Stimulated activated CD4-positive, alpha-beta T cell treated with anti-CD3 and anti-CD28 coated beads, Interleukin-4, amount 100 ng/mL, for 48 hours (primary cell): Measurements from ENCODE around the gene INTS6.
"Not testable (repeated sequence)": the region's sequence is repeated elsewhere in the genome, so short reads cannot be mapped to it uniquely, and the experiment has no call there.

Source experiments
- DNase-seq, 2 donors: peaks; one replicate each; pipeline ENCODE4 v3.0.0-alpha.2; 2020; ENCODE audit warnings: low read depth in 2 of 2

Gene INTS6

GRCh38 chr13:51453959-51454703 is 1.3 kb upstream of the INTS6 start:
- DNase-seq: peak; percentile 18 to 35

DNA sequence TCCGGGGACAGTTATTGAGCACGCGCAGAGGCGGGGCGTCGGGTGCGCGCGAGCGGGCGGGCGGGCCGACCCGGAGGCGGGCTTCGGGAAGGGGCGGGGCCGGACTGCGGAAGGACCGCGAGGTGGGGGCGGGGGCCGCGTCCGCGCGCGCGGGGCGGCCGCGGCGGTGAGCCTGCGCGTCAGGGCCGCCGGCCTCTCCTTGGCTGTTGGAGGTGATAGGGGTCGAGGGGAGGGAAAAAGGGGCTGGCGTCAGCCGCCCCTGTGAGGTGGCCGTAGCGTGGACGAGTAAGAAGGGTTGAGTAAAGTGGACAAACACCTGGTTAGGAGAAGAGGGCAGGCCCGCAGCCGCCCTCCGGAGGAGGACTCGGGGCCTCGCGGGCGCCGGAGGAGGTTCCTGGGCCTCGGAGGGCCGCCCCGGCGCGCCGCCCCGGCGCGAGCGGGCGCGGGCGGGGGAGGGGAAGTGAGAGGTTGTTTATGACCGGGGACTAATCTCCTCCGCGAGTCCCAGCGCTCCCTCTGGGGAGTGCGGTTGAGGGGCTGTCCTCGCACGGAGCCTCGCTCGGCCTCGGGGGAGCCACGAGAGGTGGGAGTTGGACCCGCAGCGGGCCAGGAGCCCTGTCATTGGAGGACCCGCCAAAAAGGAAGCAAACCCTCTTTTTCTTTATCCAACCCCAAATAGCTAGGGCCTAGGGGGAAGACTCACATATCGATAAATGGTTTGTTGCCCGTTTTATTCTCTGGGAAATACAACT is 547 bp upstream of the INTS6 start:
- DNase-seq: peak; percentile 67 to 75

DNA sequence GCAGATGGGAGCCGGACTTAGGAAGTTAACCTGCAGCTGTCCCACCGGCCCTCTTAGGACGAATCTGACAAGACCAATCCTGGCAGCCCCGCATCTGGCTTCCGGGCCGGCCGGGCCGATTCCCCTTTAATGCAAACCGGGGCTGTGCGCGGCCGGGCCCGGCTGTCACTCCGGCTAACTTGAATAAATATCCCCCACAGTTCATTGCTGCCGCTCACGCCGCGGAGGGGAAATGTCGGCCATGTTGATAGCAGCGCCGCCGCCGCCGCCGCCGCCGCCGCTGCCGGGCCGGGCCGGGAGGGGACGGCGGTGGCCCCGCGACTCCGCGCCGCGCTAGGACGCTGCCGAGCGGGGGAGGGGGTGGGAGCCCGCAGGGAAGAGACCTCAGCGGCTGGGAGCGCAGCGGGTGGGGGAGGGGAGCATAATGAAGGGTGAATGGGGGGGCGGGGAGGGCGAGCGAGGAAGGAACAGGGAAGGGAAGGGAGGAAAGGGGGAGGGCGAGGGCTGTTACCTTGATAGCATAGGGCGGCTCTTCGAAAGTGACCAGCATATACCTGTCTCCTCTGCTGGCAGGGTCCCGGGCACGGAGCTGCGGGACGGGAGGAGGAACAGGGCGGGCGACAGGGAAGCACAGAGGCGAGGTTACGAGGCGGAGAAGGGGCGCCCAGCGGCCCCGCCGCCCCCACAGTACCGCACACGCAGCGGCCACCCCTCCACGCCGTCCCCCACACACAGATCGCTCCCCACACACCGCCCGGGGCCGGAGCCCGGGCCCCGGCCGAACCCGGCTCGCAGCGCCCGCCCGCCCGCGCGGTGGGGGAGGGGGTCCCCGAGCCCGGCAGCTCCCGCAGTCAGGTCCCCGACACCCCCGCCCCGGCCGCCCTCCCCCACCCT is 1.1 kb downstream of the INTS6 start:
- peak; percentile 64 to 68 for DNase-seq

- DNase-seq: no peak
Measured at GRCh38 chr13:51451134-51451466, 1.7 kb downstream of the INTS6 start.

DNA sequence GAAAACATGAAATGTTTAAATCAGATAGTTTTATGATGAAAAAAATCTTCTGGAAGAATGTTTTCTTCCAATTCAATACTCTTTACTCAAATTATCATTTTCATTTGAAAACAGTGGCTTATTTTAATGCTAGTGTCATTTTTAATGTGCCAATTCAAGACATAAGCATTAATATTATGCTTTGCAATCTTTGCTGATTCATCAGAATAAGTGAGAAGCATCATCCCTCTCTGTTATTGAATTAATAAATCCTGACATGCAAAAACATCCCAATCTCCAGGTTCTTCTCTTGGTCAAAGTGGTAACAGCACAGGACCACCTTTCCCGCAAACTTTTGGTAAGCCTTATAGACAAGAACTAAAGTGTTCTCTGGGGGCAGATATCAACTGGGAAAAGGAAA is 3.8 kb downstream of the INTS6 start:
- DNase-seq: no peak

- no peak for DNase-seq
Measured at GRCh38 chr13:51444922-51445321, 7.9 kb downstream of the INTS6 start.

DNA sequence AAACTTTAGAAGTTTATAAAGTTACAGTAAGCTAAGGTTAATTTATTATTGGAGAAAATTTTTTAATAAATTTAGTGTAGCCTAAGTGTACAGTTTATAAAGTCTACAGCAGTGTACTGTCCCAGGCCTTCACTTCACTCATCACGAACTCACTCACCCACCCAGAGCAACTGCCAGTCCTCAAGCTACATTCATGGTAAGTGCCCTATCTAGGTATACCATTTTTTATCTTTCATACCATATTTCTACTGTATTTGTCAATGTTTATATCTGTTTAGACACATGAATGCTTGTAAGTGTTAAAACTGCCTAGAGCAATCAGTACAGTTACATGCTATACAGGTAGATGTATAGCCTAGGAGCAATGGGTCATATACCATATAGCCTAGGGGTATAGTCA is 12.5 kb downstream of the INTS6 start:
- no peak for DNase-seq

DNA sequence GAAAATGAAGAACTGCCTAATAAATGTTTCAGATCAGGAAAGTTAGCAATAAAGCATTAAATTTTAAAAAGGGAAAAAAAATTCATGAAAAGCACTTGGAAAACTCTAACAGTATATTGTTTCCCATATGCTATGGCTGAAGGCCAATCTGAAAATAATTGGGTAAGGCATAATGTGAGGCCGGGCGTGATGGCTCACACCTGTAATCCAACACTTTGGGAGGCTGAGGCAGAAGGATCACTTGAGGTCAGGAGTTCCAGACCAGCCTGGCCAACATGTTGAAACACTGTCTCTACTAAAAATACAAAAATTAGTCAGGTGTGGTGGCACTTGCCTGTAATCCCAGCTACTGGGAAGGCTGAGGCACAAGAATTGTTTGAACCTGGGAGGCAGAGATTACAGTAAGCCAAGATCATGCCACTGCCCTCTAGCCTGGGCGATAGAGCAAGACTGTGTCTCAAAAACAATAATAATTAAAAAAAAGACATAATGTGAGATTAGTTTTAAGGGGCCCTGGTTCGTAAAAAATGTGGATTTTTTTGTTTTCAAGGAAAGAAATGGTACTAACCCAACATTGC is 15.2 kb downstream of the INTS6 start:
- no peak for DNase-seq

DNA sequence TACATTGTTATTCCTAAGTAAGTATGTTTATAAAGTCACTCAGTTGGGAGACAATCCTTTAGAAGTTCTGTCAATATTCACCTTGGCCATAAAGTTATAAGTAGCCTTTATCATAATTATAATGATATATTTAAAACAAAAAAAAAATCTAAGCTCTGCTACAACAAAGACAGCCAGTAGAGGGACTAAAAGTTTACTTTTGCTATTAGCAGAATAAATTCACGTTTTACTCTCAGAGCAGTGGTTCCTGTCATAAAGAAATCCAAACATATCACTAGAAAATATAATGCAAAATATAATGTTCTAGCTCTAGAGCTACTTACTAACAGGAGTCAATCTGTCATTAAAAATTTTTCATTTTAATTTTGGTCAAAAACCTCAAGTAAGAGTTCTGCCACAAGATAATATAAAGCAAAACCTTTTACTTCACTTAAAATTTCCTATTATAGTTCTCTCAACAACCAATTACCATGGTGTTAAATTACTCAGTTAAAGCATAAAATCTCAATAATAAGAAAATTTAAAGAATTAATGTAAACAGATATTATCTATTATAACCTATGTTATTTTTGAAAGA is 17.7 kb downstream of the INTS6 start:
- no peak for DNase-seq

DNA sequence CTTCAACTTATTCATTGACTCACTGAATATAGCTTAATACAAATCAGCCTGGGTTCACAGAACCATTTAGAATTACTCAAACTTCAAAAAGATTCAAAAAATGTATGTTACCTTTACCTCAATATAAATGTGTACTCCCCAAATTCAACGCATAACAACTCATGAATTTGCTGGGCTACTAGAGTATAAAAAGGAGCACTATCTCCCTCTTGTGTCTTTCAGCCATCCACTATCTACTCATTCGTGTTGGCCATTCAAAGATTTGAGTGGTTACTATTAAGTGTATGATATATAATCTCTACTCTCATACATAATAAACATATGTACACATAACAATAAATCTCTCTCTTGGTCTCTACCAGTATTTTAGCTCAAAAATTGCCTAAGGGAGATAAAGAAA is 20.3 kb downstream of the INTS6 start:
- no peak for DNase-seq

DNA sequence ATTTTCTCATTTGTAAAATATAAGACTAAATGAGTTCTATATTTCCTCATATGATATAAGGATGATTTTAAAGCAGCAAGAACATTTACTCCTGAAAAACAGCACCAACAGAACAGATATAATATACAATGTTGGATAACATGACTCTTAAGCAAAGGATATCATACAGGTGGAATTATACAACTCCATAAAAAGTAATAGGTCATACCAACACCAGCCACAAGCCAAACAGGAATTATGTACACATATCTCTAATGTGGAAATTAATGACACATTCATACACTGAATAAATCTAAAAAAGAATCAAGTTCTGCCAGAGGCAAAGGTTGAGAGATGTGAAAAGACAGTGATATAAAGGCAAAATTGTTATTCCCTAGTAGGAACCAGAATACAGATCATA is 25.9 kb downstream of the INTS6 start:
- no peak for DNase-seq

DNA sequence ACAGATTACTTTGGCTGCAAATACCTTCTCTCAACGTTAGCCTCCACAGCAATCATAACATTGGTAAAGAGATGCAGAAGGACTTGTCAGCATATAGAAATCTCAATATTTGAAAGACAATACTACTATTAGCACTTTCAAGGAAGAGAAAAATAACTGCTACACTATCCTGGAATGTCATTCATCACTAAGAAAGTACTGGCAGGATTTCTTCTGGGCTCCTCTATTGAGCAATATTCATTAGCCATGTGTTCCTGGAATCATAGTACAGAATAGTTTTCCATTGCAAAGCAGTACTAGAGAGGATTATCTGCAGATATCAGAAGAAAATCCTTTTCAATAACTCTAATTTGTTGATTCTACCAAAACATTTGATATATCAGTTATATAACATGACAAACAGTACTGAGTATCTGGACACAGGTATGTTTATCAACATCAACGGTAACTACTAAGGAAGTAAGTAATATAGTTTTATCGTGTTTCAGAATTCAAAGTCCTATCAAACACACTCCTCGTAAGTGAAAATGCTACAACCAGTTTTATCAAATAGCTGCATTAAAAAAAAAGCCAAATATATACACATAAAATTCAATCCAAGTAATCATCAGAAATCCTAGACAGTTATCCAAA is 27.3 kb downstream of the INTS6 start:
- no peak for DNase-seq

DNA sequence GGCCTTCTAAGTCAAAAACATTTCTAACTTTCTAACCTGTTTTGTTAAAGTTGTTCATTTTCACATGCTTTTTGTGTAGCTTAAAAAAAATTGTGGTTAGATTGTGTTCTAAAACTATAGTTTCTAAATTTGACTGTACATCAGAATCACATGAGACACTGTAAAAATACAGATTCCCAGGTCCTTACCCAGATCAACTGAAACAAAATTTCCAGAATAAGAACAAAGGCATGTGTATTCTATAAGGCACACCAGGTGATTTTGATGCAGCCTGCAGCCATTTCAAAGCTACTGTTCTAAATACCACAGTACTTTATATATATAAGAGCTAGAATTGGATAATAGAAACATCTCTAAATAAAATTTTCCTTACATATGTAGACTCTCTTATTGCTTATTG is 29.1 kb downstream of the INTS6 start:
- no peak for DNase-seq

DNA sequence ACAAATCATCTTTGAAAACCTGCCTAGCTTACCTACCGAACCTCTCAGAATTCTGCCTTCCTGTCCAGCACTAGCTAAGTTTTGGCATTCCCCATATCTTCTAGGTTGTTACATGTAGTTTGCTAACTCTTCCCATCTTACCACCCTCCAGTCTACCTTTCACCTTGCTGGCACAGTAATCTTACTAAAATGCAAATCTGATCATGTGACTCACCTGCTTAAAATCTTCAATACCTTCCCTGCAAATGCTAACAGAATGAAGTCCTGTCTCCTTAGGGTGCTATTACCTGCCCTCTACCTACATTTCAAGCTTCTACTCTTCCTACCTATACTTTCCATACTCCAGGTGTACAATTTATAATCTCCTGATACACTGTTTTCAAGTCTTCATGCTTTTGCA is 30.4 kb downstream of the INTS6 start:
- DNase-seq: no peak

DNA sequence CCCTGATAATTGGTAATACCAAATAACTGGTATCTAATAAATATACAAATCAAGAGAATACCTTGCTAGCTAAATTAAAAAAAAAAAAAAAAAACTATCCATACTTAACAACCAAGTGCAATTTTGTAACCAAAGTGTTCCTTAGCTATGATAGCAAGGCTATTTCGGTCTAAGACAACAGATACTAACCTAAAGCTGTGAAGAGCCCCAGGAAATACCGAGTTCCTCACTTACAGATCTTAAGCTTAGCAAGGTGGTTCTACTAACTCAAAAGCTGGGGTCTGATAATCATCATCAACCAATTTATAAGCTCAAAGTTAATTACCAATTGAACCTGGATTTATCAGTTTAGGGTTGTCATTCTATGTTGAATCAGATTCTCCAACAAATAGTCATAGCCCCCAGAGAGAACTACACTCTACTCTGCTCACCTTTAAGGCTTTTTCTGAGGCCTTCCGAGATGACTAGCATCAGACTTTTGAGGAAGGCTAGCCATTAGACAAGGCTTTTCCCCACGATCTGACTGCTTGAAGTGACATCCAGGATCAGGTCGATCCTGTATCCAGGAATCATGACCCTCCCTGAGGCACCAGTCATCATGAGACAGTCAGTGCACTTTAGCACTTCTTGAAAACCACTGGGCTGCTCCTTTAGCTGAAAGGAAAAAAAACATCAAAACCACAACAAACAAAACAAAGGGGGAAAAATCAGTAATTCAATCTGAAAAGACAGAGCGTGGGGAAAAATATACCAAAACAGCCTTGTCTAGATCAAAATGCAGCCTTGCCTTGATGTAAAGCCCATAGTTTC is 31.9 kb downstream of the INTS6 start:
- no peak for DNase-seq

GRCh38 chr13:51419001-51419636 is 33.7 kb downstream of the INTS6 start:
- DNase-seq: no peak

DNA sequence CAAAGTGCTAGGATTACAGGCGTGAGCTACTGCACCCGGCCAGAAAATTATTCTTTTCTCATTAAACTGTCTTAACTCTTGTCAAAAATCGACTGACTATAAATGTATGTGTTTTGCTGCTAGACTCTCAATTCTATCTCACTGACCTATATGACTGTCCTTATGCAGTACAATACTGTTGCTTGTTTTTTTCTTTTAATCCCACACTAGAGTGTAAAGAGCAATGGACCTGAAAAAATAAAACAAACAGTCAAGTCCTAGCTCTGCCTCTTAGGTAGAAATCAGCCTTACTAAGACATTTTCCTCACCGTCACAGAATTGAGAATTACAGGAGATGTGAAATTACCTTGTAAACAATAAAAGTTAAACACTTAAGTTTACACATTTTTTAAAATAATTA is 35.1 kb downstream of the INTS6 start:
- DNase-seq: no peak

GRCh38 chr13:51416107-51416506 is 36.7 kb downstream of the INTS6 start:
- no peak for DNase-seq

DNA sequence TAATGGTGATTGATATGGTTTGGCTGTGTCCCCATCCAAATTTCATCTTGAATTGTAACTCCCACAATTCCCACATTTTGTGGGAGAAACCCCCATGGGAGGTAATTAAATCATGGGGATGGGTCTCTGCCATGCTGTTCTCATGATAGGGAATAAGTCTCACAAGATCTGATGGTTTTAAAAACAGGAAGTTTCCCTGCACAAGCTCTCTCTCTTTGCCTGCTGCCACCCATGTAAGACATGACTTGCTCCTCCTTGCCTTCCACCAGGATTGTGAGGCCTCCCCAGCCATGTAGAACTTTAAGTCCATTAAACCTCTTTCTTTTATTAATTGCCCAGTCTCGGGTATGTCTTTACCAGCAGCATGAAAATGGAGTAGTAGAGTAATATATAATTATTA is 37.5 kb downstream of the INTS6 start:
- not testable (repeated sequence) for DNase-seq

DNA sequence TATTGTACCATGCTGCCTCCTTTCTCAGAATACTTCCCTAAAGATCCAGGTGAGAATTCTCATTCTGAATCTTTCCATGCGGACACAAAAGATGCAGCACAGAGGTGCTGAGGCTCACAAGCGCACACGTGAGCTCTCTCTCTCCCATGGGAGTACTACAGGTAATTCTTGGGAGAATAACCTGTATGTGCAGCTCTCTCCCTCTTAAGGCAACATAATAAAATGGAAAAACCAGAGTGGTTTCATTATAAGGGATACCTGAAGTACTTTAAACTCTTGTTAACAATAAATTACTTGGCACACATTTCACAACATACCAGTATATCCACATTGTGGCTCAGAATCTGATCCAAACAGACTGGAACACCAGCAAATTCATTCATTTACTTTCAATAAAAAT is 40.4 kb downstream of the INTS6 start:
- DNase-seq: no peak
